NCI-H510A treated with DMSO at 0.1 percent for 48 hours (cell line): ENCODE results near the gene CD14.
"Not testable (repeated sequence)": the region's sequence is repeated elsewhere in the genome, so short reads cannot be mapped to it uniquely, and the experiment has no call there.

Source experiments
- DNase-seq: peaks from one replicate; lab custom pipeline; 2025; lab: John Stamatoyannopoulos, UW

CD14 gene

GRCh38 chr5:140595538-140596300 lies 37.3 kb downstream of the CD14 start:
- DNase-seq = peak; percentile 1

- no peak for DNase-seq
Observed at GRCh38 chr5:140594169-140594568, 38.8 kb downstream of the CD14 start.

- not testable (repeated sequence) for DNase-seq
Observed at GRCh38 chr5:140593070-140593469, 39.9 kb downstream of the CD14 start.

- no peak for DNase-seq
Observed at GRCh38 chr5:140591747-140592372, 41.1 kb downstream of the CD14 start.

- DNase-seq = no peak
Observed at GRCh38 chr5:140590861-140591260, 42.1 kb downstream of the CD14 start.

GRCh38 chr5:140588311-140589070 lies 44.5 kb downstream of the CD14 start:
- no peak for DNase-seq

GRCh38 chr5:140587495-140587894 lies 45.5 kb downstream of the CD14 start:
- no peak for DNase-seq
